Measurements from ENCODE around the gene ANKRD27.

DNA sequence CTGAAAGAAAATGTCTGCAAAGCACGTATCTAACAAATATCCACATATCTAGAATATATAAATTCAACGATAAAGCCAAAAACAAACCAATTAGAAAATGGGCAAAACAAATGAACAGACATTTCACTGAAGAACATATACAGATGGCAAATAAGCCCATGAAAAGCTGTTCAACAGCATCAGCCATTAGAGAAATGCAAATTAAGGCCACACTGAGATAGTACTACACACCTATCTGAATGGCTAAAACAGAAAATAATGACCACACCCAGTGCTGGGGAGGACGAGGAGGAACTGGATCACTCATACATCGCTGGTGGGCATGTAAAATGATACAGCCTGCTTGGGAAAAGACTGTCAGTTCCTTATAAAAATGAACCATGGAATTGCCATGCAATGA, 62.0 kb downstream of the ANKRD27 start:
- TF ChIP-seq, protein P1, sequence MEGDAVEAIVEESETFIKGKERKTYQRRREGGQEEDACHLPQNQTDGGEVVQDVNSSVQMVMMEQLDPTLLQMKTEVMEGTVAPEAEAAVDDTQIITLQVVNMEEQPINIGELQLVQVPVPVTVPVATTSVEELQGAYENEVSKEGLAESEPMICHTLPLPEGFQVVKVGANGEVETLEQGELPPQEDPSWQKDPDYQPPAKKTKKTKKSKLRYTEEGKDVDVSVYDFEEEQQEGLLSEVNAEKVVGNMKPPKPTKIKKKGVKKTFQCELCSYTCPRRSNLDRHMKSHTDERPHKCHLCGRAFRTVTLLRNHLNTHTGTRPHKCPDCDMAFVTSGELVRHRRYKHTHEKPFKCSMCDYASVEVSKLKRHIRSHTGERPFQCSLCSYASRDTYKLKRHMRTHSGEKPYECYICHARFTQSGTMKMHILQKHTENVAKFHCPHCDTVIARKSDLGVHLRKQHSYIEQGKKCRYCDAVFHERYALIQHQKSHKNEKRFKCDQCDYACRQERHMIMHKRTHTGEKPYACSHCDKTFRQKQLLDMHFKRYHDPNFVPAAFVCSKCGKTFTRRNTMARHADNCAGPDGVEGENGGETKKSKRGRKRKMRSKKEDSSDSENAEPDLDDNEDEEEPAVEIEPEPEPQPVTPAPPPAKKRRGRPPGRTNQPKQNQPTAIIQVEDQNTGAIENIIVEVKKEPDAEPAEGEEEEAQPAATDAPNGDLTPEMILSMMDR (IDR thresholded peaks at IDR 0.05): no peak
- TF ChIP-seq EZH2 (IDR thresholded peaks at IDR 0.05; ENCODE audit: borderline replicate concordance, insufficient read depth, low read depth, low read length, poor library complexity, severe bottlenecking): no peak
